B cell (primary cell): Measurements from ENCODE around the gene EPHA10.

Experiments used
- CTCF ChIP-seq: fragments of 200-600 bp; IDR thresholded peaks from one replicate; pipeline ENCODE4 v1.8.0; 2022; ENCODE audit warnings: antibody characterized with exemption, mild to moderate bottlenecking
- EZH2 ChIP-seq: IDR thresholded peaks from 2 replicates; pipeline ENCODE4 v1.6.1; 2012; ENCODE audit warnings: borderline replicate concordance, low read depth, mild to moderate bottlenecking, moderate library complexity, low read length; ENCODE audit not compliant: insufficient read depth, poor library complexity, severe bottlenecking

DNA sequence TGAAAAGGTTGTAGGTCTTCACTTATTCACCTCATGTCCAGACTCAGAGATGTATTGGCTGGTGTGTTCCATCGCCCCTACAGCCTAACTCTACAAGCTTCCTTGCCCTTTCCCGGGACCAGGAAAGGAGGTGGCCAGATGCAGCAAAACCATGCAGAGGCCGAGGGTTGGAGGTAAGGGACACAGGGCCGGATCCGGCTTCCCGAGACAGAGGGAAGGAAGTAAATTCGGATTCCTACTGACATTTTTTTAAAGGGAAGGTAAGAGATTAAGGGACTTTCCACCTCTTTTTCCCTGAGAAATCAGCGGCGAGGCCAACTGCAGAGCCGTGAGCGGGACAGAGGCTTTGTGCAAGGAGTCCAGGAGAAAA lies 12.7 kb downstream of the EPHA10 start:
- no peak for TF ChIP-seq CTCF
- no peak for TF ChIP-seq EZH2
